WI38 (cell line): ENCODE data around the gene OR10G7.

Experiments used
- H3K4me3 ChIP-seq: 2 replicates; pipeline ENCODE4 v1.5.1; 2011; ENCODE audit warnings: low read depth, mild to moderate bottlenecking, control low read depth, low read length
- TF ChIP-seq, protein P1 (sequence below): IDR thresholded peaks from 2 replicates; pipeline ENCODE4 v1.5.1; 2012; ENCODE audit warnings: low read depth, mild to moderate bottlenecking, control low read depth, low read length

OR10G7 gene, protein sequence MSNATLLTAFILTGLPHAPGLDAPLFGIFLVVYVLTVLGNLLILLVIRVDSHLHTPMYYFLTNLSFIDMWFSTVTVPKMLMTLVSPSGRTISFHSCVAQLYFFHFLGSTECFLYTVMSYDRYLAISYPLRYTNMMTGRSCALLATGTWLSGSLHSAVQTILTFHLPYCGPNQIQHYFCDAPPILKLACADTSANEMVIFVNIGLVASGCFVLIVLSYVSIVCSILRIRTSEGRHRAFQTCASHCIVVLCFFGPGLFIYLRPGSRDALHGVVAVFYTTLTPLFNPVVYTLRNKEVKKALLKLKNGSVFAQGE

DNA sequence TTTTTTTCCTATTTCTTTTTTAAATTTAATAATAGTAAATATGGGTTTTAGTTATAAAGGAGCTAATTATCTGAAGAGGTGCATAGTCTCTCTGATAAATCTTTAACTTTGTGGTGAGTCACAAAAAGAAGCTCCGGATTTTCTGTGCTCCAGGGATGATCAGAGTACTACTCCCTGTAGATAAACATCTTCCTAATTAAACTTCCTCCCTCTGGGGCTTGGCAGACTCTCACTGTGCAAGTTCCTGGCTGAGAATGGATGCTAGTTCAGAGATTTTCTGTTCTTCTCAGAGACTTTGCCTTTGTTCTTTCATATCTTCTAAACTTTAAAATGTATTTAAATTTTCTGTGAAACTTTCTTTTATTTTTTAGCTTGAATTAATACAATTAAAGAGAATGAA, at the start of gene OR10G7:
Gene OR10G7 (minus strand): TSS at position 72 of the 400 bp plus-strand sequence. CDS start 2,324 bp downstream, outside the sequence.
- TF ChIP-seq, protein P1, sequence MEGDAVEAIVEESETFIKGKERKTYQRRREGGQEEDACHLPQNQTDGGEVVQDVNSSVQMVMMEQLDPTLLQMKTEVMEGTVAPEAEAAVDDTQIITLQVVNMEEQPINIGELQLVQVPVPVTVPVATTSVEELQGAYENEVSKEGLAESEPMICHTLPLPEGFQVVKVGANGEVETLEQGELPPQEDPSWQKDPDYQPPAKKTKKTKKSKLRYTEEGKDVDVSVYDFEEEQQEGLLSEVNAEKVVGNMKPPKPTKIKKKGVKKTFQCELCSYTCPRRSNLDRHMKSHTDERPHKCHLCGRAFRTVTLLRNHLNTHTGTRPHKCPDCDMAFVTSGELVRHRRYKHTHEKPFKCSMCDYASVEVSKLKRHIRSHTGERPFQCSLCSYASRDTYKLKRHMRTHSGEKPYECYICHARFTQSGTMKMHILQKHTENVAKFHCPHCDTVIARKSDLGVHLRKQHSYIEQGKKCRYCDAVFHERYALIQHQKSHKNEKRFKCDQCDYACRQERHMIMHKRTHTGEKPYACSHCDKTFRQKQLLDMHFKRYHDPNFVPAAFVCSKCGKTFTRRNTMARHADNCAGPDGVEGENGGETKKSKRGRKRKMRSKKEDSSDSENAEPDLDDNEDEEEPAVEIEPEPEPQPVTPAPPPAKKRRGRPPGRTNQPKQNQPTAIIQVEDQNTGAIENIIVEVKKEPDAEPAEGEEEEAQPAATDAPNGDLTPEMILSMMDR = no peak
- H3K4me3 ChIP-seq = no peak within 1 kb of the TSS

- H3K4me3 ChIP-seq = no peak overlapping the region
- TF ChIP-seq, protein P1 = no peak
These were observed 45.1 kb upstream of the OR10G7 start for GRCh38 chr11:124085997-124086846.

GRCh38 chr11:124085583-124085982, 44.5 kb upstream of the OR10G7 start:
- TF ChIP-seq, protein P1 = no peak
- no peak overlapping the region for H3K4me3 ChIP-seq

DNA sequence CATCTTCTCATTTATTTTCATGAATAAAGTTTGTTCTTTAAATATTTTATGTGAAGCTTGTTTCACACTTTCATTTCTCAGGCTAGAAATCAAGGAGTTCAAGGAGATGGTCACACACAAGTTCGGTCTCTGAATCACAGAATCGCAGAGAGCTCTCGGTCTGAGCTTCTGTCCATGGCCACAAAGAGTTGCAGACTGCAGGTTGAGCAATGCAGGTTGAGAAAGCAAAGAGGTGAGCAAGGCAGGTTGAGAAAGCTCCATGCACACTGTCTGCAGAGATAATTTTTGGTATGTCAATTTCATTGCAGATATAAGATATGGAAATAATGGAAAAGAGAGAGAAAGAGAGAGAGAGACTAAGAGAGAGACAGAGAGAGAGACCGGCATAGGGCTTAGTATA, 41.2 kb upstream of the OR10G7 start:
- H3K4me3 ChIP-seq = no peak overlapping the region
- TF ChIP-seq, protein P1 = no peak

DNA sequence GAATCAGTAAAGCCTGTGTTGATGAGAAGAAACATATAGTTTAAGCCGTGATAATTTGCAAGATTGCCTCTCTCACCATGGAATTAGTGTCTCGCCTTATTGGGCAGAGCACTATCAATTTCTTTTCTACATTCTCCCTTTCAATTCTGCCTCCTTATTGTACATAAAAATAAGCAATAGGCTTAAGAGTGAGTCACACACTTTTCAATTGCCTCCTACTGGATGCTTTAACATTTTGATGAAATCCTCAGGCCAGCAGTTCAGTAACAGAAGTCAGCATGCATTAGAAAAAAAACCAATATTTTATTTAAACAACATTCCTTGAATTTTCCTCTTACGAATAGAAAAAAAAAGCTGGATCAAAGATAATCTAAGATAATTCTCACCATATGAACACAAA, 40.4 kb upstream of the OR10G7 start:
- TF ChIP-seq, protein P1 = no peak

DNA sequence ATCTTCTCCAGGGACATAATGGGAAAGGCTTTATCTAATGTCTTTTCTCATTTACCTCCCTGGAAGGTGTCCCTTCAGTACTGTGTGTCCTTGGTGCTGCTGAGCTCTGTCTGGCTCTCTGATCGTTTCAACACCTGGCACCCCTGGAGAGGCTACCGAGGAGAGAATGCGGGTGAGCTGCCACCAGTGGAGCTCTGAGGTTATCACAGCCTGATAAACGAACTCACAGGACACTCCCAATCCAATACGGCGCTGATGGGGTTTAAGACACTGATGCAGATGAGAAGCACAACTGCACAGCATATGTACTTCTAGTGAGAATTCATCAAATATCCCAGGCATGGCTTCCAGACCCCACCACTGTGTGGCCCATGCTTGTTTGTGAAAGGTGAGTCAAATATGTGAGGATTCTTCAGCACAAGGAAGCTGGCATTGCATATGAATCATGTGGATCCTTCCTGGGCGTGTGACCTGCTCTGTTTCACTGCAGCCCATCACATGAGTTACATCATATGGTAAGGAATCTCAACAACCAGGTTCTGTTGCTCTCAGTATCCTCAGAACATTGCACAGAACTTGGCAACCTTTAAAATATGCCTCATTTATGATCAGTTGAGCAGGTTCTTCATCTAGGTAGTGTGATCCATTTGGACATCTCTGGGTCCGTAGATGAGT, 39.3 kb upstream of the OR10G7 start:
- H3K4me3 ChIP-seq = no peak overlapping the region
- TF ChIP-seq, protein P1 = no peak

More for the DNA sequence above, 40.4 kb upstream of the OR10G7 start:
- H3K4me3 ChIP-seq = no peak overlapping the region
